LNCAP (cell line): ENCODE results near the gene MIER2.

Source experiments
- CTCF ChIP-seq: fragments of 450-650 bp; IDR thresholded peaks from 2 replicates; pipeline ENCODE4 v1.5.1; 2017; ENCODE audit warnings: mild to moderate bottlenecking

The MIER2 gene

GRCh38 chr19:313169-313987 is 31.2 kb downstream of the MIER2 start:
- no peak for TF ChIP-seq CTCF

GRCh38 chr19:311813-312261 is 32.8 kb downstream of the MIER2 start:
- no peak for TF ChIP-seq CTCF

GRCh38 chr19:310781-311496 is 33.7 kb downstream of the MIER2 start:
- no peak for TF ChIP-seq CTCF

- TF ChIP-seq CTCF = no peak
Observed at GRCh38 chr19:310141-310651, 34.4 kb downstream of the MIER2 start.

- no peak for TF ChIP-seq CTCF
Observed at GRCh38 chr19:309206-309565, 35.4 kb downstream of the MIER2 start.

- no peak for TF ChIP-seq CTCF
Observed at GRCh38 chr19:308471-309205, 36.0 kb downstream of the MIER2 start.

- TF ChIP-seq CTCF = no peak
Observed at GRCh38 chr19:307793-308420, 36.7 kb downstream of the MIER2 start.
